CD14-positive monocyte (primary cell): ENCODE measurements around the gene SOX14. TPM values are rescaled to one million over a fixed set of nuclear protein-coding genes. Genes with fewer than 3 reads are reported as not detected.

Source experiments
- DNase-seq, 3 donors: peaks; one replicate each; pipeline ENCODE4 v3.0.0-alpha.2; 2011 to 2022
- H2AFZ ChIP-seq: 2 replicates; pipeline ENCODE4 v1.6.0; 2012; ENCODE audit warnings: mild to moderate bottlenecking, low read depth, low read length, inconsistent platforms; ENCODE audit not compliant: insufficient read depth, poor library complexity, severe bottlenecking
- H3K27ac ChIP-seq, 2 donors: 1 replicate in 1 of 2; 2 replicates in 1 of 2; pipeline ENCODE4 v1.5.1; 2012 to 2013; ENCODE audit warnings: low read length in 2 of 2, control low read depth in 1 of 2, inconsistent platforms in 1 of 2, low read depth in 1 of 2, mild to moderate bottlenecking in 1 of 2
- H3K27me3 ChIP-seq, 2 donors: one replicate each; pipeline versions ENCODE4 v1.6.0 to v1.6.1; 2011 to 2013; ENCODE audit warnings: low read length in 2 of 2; ENCODE audit not compliant: control insufficient read depth in 2 of 2, insufficient read depth in 2 of 2
- H3K36me3 ChIP-seq, 2 donors: replicated peaks in 1 of 2; 1 replicate in 1 of 2; 2 replicates in 1 of 2; pipeline versions ENCODE4 v1.5.1 to v1.6.1; 2012 to 2013; ENCODE audit warnings: low read length in 2 of 2, control low read depth in 1 of 2, inconsistent platforms in 1 of 2, mild to moderate bottlenecking in 1 of 2; ENCODE audit not compliant: insufficient read depth in 2 of 2, control insufficient read depth in 1 of 2
- H3K4me1 ChIP-seq, 2 donors: 1 replicate in 1 of 2; 2 replicates in 1 of 2; pipeline versions ENCODE4 v1.5.1 to v1.6.1; 2012 to 2013; ENCODE audit warnings: low read length in 2 of 2, control low read depth in 1 of 2, inconsistent platforms in 1 of 2, mild to moderate bottlenecking in 1 of 2, moderate library complexity in 1 of 2; ENCODE audit not compliant: insufficient read depth in 2 of 2, control insufficient read depth in 1 of 2
- H3K4me2 ChIP-seq: replicated peaks from 2 replicates; pipeline ENCODE3; 2012; ENCODE audit warnings: low read length, moderate library complexity, mild to moderate bottlenecking; ENCODE audit not compliant: poor library complexity, severe bottlenecking; ENCODE audit errors: extremely low read depth
- H3K4me3 ChIP-seq, 3 experiments: fragments of 200-600 bp in 1 of 3; sonication (generic) in 1 of 3; replicated peaks in 1 of 3; 1 replicate in 2 of 3; 2 replicates in 1 of 3; pipeline ENCODE4 v1.5.1; 2011 to 2013; ENCODE audit warnings: low read length in 3 of 3, mild to moderate bottlenecking in 3 of 3, control low read depth in 2 of 3, low read depth in 2 of 3, inconsistent platforms in 1 of 3, moderate library complexity in 1 of 3
- H3K79me2 ChIP-seq: 2 replicates; pipeline ENCODE4 v1.6.0; 2012; ENCODE audit warnings: mild to moderate bottlenecking, control low read depth, inconsistent platforms, low read length, moderate library complexity; ENCODE audit not compliant: insufficient read depth
- H3K9ac ChIP-seq: 2 replicates; pipeline ENCODE4 v1.6.0; 2017; ENCODE audit warnings: low read length, mild to moderate bottlenecking; ENCODE audit not compliant: insufficient read depth, poor library complexity, severe bottlenecking
- H3K9me3 ChIP-seq, 2 donors: replicated peaks in 1 of 2; 1 replicate in 1 of 2; 2 replicates in 1 of 2; pipeline versions ENCODE4 v1.5.1 to v1.6.1; 2012 to 2013; ENCODE audit warnings: low read length in 2 of 2, control low read depth in 1 of 2; ENCODE audit not compliant: control insufficient read depth in 1 of 2, insufficient read depth in 1 of 2
- H4K20me1 ChIP-seq: 2 replicates; pipeline ENCODE4 v1.6.0; 2012; ENCODE audit warnings: mild to moderate bottlenecking, low read length, control low read depth, moderate library complexity; ENCODE audit not compliant: insufficient read depth
- H3K27ac Mint-ChIP-seq, 7 donors: one replicate each; pipeline ENCODE4 v1.8.0; 2020; ENCODE audit warnings: mild to moderate bottlenecking in 7 of 7, mixed read lengths in 7 of 7, moderate library complexity in 6 of 7, inconsistent platforms in 2 of 7
- H3K27me3 Mint-ChIP-seq, 3 donors: one replicate each; pipeline ENCODE4 v1.8.0; 2021 to 2022; ENCODE audit warnings: low read depth in 3 of 3, mild to moderate bottlenecking in 3 of 3, mixed read lengths in 3 of 3, moderate library complexity in 3 of 3, inconsistent platforms in 1 of 3
- H3K36me3 Mint-ChIP-seq, 2 donors: one replicate each; pipeline ENCODE4 v1.8.0; 2020; ENCODE audit warnings: mixed read lengths in 2 of 2, inconsistent platforms in 1 of 2, mild to moderate bottlenecking in 1 of 2
- H3K4me1 Mint-ChIP-seq: one replicate; pipeline ENCODE4 v1.8.0; 2020; ENCODE audit warnings: mild to moderate bottlenecking, mixed read lengths
- H3K4me3 Mint-ChIP-seq, 2 donors: one replicate each; pipeline ENCODE4 v1.8.0; 2020; ENCODE audit warnings: mild to moderate bottlenecking in 2 of 2, mixed read lengths in 2 of 2, moderate library complexity in 1 of 2
- H3K9me3 Mint-ChIP-seq, 7 donors: one replicate each; pipeline ENCODE4 v1.8.0; 2020 to 2022; ENCODE audit warnings: mixed read lengths in 7 of 7, mild to moderate bottlenecking in 6 of 7, moderate library complexity in 6 of 7, inconsistent platforms in 2 of 7
- CTCF ChIP-seq: fragments of 200-600 bp; IDR thresholded peaks from one replicate; pipeline ENCODE4 v1.8.0; 2022; ENCODE audit warnings: antibody characterized with exemption, mild to moderate bottlenecking
- WGBS: methylation state at CpG from one replicate; pipeline ENCODE4 v1.1.5; 2013; ENCODE audit warnings: missing lambda C conversion rate; ENCODE audit not compliant: insufficient coverage; 5-methylcytosine and 5-hydroxymethylcytosine counted together
- intact Hi-C, 2 donors: fragments of 100-400 bp; cut with micrococcal nuclease; formaldehyde crosslinking; loops; one replicate each; pipeline versions ENCODE4 v1.15.0 to v1.15.1; 2023
- polyA plus RNA-seq, 3 donors: library from polyadenylated mRNA; depleted of rRNA in 1 of 3; unstranded in 2 of 3; stranded (reverse) in 1 of 3; fragments of 300-500 nt in 2 of 3; fragments of >200 nt in 1 of 3; fragmentation: Illumina TruSeq in 2 of 3; gene quantifications; 1 replicate in 2 of 3; 2 replicates in 1 of 3; pipeline ENCODE4 v1.2.3, GENCODE V29; 2012 to 2021

The SOX14 gene
- polyA plus RNA-seq, 3 donors, result not detected

GRCh38 chr3:137768361-137769321 lies 4.5 kb downstream of the SOX14 start:
- Mint-ChIP-seq H3K27ac (peak overlapping the region in 1 of 7 donors; percentile 36), H3K4me1 (peaks cover 17% of the 10 kb centered on the region), H3K4me3 (peak overlapping the region; percentile 41 to 86), H3K27me3 (peaks cover 98 to 100% (median 99%) of the 10 kb centered on the region in 3 donors), H3K9me3 (peaks cover 0 to 32% (median 19%) of the 10 kb centered on the region in 7 donors), H3K36me3 (peaks cover 0 to 5% of the 10 kb centered on the region in 2 donors)
- peak overlapping the region; percentile 45 for H3K4me2 ChIP-seq
- TF ChIP-seq CTCF, result no peak
- H3K36me3 ChIP-seq, result no peaks in the 10 kb centered on the region
- DNase-seq, result no peak
- H3K27me3 ChIP-seq, result peaks cover 84 to 100% of the 10 kb centered on the region in 2 donors
- no peak overlapping the region for H2AFZ ChIP-seq
- H4K20me1 ChIP-seq, result no peaks in the 10 kb centered on the region
- WGBS, result 3% methylated on average over 56 of the region's 59 CpGs
- no peak overlapping the region for H3K27ac ChIP-seq
- no peaks in the 10 kb centered on the region for H3K79me2 ChIP-seq
- H3K9me3 ChIP-seq, result peaks cover 5 to 59% of the 10 kb centered on the region in 2 donors
- no peak overlapping the region for H3K9ac ChIP-seq
- intact Hi-C loops, result no loop called here
- no peaks in the 10 kb centered on the region for H3K4me1 ChIP-seq
- H3K4me3 ChIP-seq, result peak overlapping the region in 1 of 3 experiments; percentile 20

- Histone ChIP-seq H3K9me3 (peaks cover 5 to 53% of the 10 kb centered on the region in 2 donors), H2AFZ (no peak overlapping the region), H3K79me2 (no peaks in the 10 kb centered on the region), H4K20me1 (no peaks in the 10 kb centered on the region), H3K27me3 (peaks cover 86 to 100% of the 10 kb centered on the region in 2 donors), H3K4me2 (no peak overlapping the region), H3K4me1 (no peaks in the 10 kb centered on the region), H3K27ac (no peak overlapping the region), H3K4me3 (no peak overlapping the region), H3K9ac (no peak overlapping the region), H3K36me3 (no peaks in the 10 kb centered on the region)
- peaks cover 0 to 5% of the 10 kb centered on the region in 2 donors for H3K36me3 Mint-ChIP-seq
- DNase-seq, result no peak
- peaks cover 15% of the 10 kb centered on the region for H3K4me1 Mint-ChIP-seq
- WGBS, result 13% methylated on average over 16 of the region's 23 CpGs
- peaks cover 0 to 31% (median 19%) of the 10 kb centered on the region in 7 donors for H3K9me3 Mint-ChIP-seq
- H3K4me3 Mint-ChIP-seq, result peak overlapping the region in 1 of 2 donors; percentile 82
- intact Hi-C loops, result no loop called here
- H3K27me3 Mint-ChIP-seq, result peaks cover 99 to 100% (median 99%) of the 10 kb centered on the region in 3 donors
- H3K27ac Mint-ChIP-seq, result no peak overlapping the region
- no peak for TF ChIP-seq CTCF
These were observed 5.4 kb downstream of the SOX14 start for GRCh38 chr3:137769322-137770065.
